ENCODE data around the gene POLD2. TPM values are rescaled to one million over a fixed set of nuclear protein-coding genes. Genes with fewer than 3 reads are reported as not detected.

POLD2 gene
- total RNA-seq, 1 donor from 2014 or later = 60.2 TPM

DNA sequence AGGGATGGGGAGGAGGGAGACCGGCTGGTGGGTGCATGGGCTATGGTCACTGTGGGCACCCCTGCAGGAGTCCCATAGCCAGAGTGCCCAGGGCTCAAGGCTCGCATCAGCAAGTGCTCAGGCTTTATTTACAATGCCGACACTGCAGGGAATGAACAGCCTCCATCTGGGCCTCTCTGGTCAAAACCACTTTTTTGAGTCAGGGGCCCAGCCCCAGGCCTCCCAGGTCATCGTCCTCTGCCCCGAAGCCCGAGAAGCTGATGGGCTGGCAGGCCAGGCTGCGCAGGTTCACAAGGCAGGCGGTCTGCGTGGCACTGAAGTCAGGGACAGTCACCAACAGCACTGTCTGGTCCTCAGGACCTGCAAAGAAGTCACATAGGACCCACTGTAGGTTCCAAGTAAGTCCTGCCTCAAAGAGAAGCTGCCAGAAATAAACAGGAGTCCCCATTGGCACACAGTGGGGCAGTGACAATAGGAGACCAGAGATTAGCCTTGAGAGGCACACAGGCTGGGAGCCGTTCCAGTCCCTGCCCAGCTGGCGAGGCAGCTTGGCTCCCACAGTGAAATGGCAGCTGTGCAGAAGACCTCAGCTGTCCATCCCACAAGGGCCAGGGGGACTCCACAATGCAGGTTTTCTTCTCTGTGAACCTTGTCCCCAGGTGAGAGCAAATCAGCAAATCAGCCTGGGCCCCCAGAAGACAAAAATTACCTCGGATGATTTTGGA, 8.6 kb downstream of the POLD2 start:
- no peak for DNase-seq (ENCODE audit: low spot score)

DNA sequence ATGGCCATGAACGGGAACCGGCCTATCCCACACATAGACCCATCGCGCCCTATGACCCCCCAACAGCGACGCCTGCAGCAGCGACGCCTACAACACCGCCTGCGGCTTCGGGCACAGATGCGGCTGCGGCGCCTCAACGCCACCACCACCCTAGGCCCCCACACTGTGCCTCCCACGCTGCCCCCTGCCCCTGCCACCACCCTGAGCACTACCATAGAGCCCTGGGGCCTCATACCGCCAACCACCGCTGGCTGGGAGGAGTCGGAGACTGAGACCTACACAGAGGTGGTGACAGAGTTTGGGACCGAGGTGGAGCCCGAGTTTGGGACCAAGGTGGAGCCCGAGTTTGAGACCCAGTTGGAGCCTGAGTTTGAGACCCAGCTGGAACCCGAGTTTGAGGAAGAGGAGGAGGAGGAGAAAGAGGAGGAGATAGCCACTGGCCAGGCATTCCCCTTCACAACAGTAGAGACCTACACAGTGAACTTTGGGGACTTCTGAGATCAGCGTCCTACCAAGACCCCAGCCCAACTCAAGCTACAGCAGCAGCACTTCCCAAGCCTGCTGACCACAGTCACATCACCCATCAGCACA, 9.5 kb downstream of the POLD2 start:
- DNase-seq (ENCODE audit: low spot score) = no peak

DNA sequence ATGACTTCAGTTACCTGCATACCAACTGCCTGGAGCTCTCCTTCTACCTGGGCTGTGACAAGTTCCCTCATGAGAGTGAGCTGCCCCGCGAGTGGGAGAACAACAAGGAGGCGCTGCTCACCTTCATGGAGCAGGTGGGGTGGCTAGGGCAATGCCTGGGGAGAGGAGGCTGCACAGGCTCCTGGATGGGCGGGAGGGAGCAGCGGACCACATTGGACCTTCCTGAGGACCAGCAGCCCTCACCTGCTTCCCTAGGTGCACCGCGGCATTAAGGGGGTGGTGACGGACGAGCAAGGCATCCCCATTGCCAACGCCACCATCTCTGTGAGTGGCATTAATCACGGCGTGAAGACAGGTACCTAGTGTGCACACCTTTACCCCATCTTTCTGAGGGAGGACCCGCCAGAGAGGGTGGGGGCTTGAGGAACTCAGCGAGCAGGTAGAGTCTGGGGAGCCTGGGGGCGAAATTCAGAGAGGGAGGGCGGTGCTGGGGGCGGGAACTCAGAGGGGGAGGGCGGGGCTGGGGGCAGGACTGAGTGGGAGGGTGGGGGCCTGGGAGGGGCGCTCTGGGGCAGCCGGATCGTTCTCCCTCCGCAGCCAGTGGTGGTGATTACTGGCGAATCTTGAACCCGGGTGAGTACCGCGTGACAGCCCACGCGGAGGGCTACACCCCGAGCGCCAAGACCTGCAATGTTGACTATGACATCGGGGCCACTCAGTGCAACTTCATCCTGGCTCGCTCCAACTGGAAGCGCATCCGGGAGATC, 10.2 kb downstream of the POLD2 start:
- DNase-seq (ENCODE audit: low spot score) = no peak

- no peak for DNase-seq (ENCODE audit: low spot score)
Observed at GRCh38 chr7:44112231-44112996, 10.9 kb downstream of the POLD2 start.

- DNase-seq (ENCODE audit: low spot score) = no peak
Observed at GRCh38 chr7:44111761-44112160, 11.6 kb downstream of the POLD2 start.

- DNase-seq (ENCODE audit: low spot score) = no peak
Observed at GRCh38 chr7:44110719-44111635, 12.4 kb downstream of the POLD2 start.

- no peak for DNase-seq (ENCODE audit: low spot score)
Observed at GRCh38 chr7:44109991-44110390, 13.4 kb downstream of the POLD2 start.

GRCh38 chr7:44108768-44109750, 14.3 kb downstream of the POLD2 start:
- DNase-seq (ENCODE audit: low spot score) = no peak

DNA sequence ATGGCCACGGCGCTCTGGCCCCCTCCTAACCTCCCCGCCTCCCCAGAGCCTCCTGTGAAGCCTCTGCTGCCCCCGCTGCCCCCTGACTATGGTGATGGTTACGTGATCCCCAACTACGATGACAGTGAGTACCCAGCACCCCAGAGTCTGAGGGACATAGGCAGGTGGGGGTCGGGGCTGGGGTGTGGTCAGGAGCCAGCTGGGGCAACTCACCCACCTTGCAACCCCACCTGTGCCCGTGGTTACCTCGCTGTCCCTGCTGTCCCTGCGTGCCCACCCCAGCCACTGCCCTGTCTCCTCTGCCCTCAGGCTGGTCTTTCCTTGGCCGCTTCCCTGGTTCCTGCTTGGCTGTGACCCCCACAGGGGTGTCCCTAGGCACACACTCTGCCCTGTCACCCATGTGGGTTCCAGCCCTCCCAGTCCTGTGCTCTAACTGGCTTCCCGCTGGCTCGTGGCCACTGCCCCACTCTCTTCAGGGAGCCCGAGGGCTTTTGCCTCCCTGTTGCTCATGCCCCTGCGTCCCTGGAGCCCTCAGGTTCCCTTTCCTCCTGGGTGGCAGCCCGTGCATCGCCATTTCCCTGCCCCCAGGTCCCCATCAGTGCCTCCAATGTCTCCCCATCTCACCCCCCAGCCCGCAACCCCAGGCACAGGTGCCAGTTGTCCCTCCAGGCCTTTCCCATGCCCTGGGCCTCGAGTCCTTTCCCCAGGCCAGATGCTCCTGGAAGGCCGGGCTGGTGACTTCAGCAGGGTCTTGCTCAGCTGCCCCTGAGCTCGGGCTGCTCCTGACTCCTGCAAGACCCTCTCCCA, 15.2 kb downstream of the POLD2 start:
- no peak for DNase-seq (ENCODE audit: low spot score)

GRCh38 chr7:44107116-44107960, 16.0 kb downstream of the POLD2 start:
- no peak for DNase-seq (ENCODE audit: low spot score)

DNA sequence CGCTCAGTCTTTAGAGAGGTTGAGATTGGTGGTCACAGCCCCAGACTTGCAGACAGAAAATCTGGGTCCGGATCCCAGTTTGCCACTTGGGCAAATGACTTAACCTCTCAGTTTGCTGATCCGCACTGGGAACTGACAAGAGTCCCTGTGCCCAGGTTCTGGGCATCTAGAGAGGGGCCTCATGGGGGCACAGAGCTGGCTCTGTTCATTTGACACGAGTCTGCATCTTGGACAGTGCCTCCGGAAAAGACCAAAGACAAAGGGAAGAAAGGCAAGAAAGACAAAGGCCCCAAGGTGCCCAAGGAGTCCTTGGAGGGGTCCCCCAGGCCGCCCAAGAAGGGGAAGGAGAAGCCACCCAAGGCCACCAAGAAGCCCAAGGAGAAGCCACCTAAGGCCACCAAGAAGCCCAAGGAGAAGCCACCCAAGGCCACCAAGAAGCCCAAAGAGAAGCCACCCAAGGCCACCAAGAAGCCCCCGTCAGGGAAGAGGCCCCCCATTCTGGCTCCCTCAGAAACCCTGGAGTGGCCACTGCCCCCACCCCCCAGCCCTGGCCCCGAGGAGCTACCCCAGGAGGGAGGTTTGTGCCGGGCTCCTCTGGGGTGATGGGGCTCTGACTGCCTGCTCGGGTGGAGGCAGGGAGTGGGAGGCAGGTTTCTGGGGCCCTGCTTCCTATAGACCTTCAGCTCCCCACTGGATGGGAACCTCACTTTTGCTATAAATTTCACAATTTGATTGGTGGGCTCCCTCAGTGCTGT, 16.9 kb downstream of the POLD2 start:
- DNase-seq (ENCODE audit: low spot score) = no peak

GRCh38 chr7:44105832-44106231, 17.5 kb downstream of the POLD2 start:
- no peak for DNase-seq (ENCODE audit: low spot score)

- no peak for DNase-seq (ENCODE audit: low spot score)
Observed at GRCh38 chr7:44104860-44105771, 18.2 kb downstream of the POLD2 start.

DNA sequence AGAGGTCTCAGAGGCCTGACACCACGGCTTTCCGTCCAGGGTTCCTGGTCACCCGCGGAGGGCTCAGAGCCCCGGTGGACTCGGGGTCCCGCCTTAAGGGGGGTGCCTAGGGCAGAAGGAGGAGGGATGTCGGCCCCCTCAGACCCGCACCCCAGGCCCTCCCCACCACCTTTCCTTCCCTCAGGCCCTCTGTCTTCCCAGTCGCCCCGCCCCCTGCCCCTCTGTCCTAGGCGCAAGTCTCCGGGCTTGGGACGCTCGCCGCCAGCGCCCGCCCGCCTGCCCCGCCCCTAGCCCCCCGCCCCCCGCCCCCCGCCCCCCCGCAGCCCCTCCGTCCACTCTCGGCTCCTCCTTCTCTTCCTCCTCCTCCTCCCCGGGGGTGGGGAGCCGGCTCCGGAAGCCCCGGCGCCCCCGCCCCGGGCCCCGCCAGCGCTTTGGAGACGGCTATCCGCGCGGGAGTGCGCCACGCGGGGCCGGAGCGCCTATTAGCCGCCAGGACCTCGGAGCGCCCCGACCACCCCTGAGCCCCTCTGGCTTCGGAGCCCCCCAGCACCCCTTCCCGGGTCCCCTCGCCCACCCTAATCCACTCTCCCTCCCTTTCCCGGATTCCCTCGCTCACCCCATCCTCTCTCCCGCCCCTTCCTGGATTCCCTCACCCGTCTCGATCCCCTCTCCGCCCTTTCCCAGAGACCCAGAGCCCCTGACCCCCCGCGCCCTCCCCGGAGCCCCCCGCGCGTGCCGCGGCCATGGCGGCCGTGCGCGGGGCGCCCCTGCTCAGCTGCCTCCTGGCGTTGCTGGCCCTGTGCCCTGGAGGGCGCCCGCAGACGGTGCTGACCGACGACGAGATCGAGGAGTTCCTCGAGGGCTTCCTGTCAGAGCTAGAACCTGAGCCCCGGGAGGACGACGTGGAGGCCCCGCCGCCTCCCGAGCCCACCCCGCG, 19.2 kb downstream of the POLD2 start, which contains the start of gene AEBP1:
TSS of gene AEBP1 (plus strand) at position 423 of the 937 bp plus-strand sequence. CDS start at position 744, 321 bp downstream.
- no peak for DNase-seq (ENCODE audit: low spot score)

Data from mesenteric fat pad (tissue), 1 donor.